Suprapubic skin (tissue), 4 donors: ENCODE results near the gene MYRFL.

Source experiments
- EP300 ChIP-seq: sonication (generic); formaldehyde crosslinking; IDR thresholded peaks from one replicate; pipeline ENCODE4 v1.6.1; 2017; ENCODE audit warnings: antibody characterized with exemption
- POLR2A ChIP-seq, 2 donors: fragments of 450-650 bp; IDR thresholded peaks; one replicate each; pipeline ENCODE4 v1.6.1; 2017; ENCODE audit warnings: antibody characterized with exemption in 2 of 2, mild to moderate bottlenecking in 2 of 2, moderate library complexity in 2 of 2
- POLR2AphosphoS5 ChIP-seq, 3 donors: sonication (generic); formaldehyde crosslinking; IDR thresholded peaks; one replicate each; pipeline ENCODE4 v1.6.1; 2017; ENCODE audit warnings: antibody characterized with exemption in 3 of 3
- TF ChIP-seq, protein P1 (sequence below), 2 donors: fragments of 200-600 bp in 1 of 2; fragments of 450-650 bp in 1 of 2; sonication (generic) in 1 of 2; IDR thresholded peaks; one replicate each; pipeline ENCODE4 v1.5.1; 2016 to 2019; ENCODE audit warnings: antibody characterized with exemption in 2 of 2, mild to moderate bottlenecking in 1 of 2, moderate library complexity in 1 of 2

DNA sequence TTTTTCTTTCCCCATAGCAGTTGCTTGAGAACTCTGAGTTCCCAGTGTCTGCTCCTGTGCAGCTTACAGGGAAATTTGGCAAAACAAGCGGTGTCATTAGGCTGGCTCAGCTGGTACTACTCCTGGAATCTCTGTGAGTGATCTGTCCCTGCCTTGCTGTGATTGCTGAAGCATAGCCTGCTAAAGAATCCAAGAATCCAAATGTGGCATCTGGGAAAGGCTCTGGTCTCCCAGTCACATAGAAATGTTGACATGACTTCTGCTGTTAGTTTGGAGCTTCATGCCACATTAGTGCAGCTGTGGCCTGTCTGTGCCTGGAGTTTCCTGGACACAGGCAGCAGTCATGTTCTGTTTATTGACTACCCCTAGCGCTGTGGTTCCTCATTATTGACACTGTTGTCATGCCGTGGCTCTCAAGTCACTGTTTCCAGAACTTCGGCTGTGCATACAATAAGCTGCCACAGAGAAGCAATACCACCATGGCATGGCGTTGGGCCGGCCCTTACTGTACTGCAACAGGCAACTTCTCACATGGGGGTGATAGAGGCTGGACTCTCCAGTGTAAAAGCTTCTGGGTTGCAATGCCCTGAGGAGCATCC, 166.8 kb downstream of the MYRFL start:
- no peak for TF ChIP-seq POLR2A (IDR thresholded peaks at IDR 0.05)
- TF ChIP-seq, protein P1, sequence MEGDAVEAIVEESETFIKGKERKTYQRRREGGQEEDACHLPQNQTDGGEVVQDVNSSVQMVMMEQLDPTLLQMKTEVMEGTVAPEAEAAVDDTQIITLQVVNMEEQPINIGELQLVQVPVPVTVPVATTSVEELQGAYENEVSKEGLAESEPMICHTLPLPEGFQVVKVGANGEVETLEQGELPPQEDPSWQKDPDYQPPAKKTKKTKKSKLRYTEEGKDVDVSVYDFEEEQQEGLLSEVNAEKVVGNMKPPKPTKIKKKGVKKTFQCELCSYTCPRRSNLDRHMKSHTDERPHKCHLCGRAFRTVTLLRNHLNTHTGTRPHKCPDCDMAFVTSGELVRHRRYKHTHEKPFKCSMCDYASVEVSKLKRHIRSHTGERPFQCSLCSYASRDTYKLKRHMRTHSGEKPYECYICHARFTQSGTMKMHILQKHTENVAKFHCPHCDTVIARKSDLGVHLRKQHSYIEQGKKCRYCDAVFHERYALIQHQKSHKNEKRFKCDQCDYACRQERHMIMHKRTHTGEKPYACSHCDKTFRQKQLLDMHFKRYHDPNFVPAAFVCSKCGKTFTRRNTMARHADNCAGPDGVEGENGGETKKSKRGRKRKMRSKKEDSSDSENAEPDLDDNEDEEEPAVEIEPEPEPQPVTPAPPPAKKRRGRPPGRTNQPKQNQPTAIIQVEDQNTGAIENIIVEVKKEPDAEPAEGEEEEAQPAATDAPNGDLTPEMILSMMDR (IDR thresholded peaks at IDR 0.05) = no peak
- TF ChIP-seq POLR2AphosphoS5 (IDR thresholded peaks at IDR 0.05) = no peak
- TF ChIP-seq EP300 = no peak
